ENCODE data around the gene LCN15.
"Not testable (repeated sequence)": the region's sequence is repeated elsewhere in the genome, so short reads cannot be mapped to it uniquely, and the experiment has no call there.

GRCh38 chr9:136796775-136797347, 32.5 kb upstream of the LCN15 start:
- TF ChIP-seq POLR2A, CTCF (IDR thresholded peaks at IDR 0.05): not testable (repeated sequence)
